Neural progenitor cell (in vitro differentiated cells): Measurements from ENCODE around the gene ADCY6. TPM values are rescaled to one million over a fixed set of nuclear protein-coding genes. Genes with fewer than 3 reads are reported as not detected.

Experiments used
- DNase-seq: peaks from one replicate; pipeline ENCODE4 v3.0.0-alpha.2; 2016; ENCODE audit warnings: low spot score
- H2AFZ ChIP-seq: fragments of 200-600 bp; sonication (generic); replicated peaks from 2 replicates; pipeline ENCODE4 v1.6.1; 2016; ENCODE audit warnings: antibody characterized with exemption
- H3F3A ChIP-seq: fragments of 200-600 bp; sonication (generic); 2 replicates; pipeline ENCODE4 v1.6.1; 2016; ENCODE audit warnings: antibody characterized with exemption, low read depth
- H3K27ac ChIP-seq: fragments of 200-600 bp; sonication (generic); 2 replicates; pipeline ENCODE4 v1.5.1; 2016; ENCODE audit warnings: mild to moderate bottlenecking
- H3K27me3 ChIP-seq: fragments of 200-600 bp; sonication (generic); 2 replicates; pipeline ENCODE4 v1.6.1; 2016; ENCODE audit warnings: mild to moderate bottlenecking, moderate library complexity
- H3K36me3 ChIP-seq: fragments of 200-600 bp; sonication (generic); 2 replicates; pipeline ENCODE4 v1.5.1; 2016
- H3K4me1 ChIP-seq: fragments of 200-600 bp; sonication (generic); 2 replicates; pipeline ENCODE4 v1.6.1; 2016; ENCODE audit warnings: mixed run types
- H3K4me2 ChIP-seq: fragments of 200-600 bp; sonication (generic); 2 replicates; pipeline ENCODE4 v1.6.1; 2016
- H3K4me3 ChIP-seq: fragments of 200-600 bp; sonication (generic); 2 replicates; pipeline ENCODE4 v1.5.1; 2016
- H3K79me2 ChIP-seq: fragments of 200-600 bp; sonication (generic); 2 replicates; pipeline ENCODE4 v1.6.1; 2016; ENCODE audit warnings: low read depth
- H3K9ac ChIP-seq: fragments of 200-600 bp; sonication (generic); 2 replicates; pipeline ENCODE4 v1.6.1; 2016
- H3K9me3 ChIP-seq: fragments of 200-600 bp; sonication (generic); 2 replicates; pipeline ENCODE4 v1.5.1; 2016; ENCODE audit warnings: low read depth
- H4K20me1 ChIP-seq: fragments of 200-600 bp; sonication (generic); 2 replicates; pipeline ENCODE4 v1.6.1; 2016; ENCODE audit warnings: low read depth
- H3K27ac Mint-ChIP-seq: 3 replicates; pipeline ENCODE4 v1.8.0; 2021; ENCODE audit warnings: mixed read lengths
- H3K27me3 Mint-ChIP-seq: 2 replicates; pipeline ENCODE4 v1.8.0; 2022; ENCODE audit warnings: low read depth, mild to moderate bottlenecking, inconsistent platforms, moderate library complexity, mixed read lengths; ENCODE audit not compliant: insufficient read depth
- H3K36me3 Mint-ChIP-seq: 3 replicates; pipeline ENCODE4 v1.8.0; 2021; ENCODE audit warnings: mixed read lengths
- H3K4me1 Mint-ChIP-seq: 3 replicates; pipeline ENCODE4 v1.8.0; 2021; ENCODE audit warnings: mixed read lengths
- H3K4me3 Mint-ChIP-seq: 3 replicates; pipeline ENCODE4 v1.8.0; 2021; ENCODE audit warnings: mild to moderate bottlenecking, moderate library complexity, mixed read lengths
- H3K9me3 Mint-ChIP-seq: 3 replicates; pipeline ENCODE4 v1.8.0; 2020; ENCODE audit warnings: mixed read lengths
- CTCF ChIP-seq: fragments of 200-600 bp; sonication (generic); IDR thresholded peaks from 2 replicates; pipeline ENCODE4 v1.5.1; 2017; ENCODE audit warnings: antibody characterized with exemption, mild to moderate bottlenecking
- EZH2 ChIP-seq: fragments of 200-600 bp; sonication (generic); IDR thresholded peaks from 2 replicates; pipeline ENCODE4 v1.6.1; 2017; ENCODE audit warnings: antibody characterized with exemption, mild to moderate bottlenecking, moderate library complexity
- EZH2phosphoT487 ChIP-seq: fragments of 200-600 bp; sonication (generic); IDR thresholded peaks from 2 replicates; pipeline ENCODE4 v1.6.1; 2017; ENCODE audit warnings: antibody characterized with exemption
- total RNA-seq: library from RNA; depleted of rRNA; stranded (reverse); fragments of >200 nt; gene quantifications from 2 replicates; pipeline ENCODE4 v1.2.3, GENCODE V29; 2015; ENCODE audit warnings: low replicate concordance

Gene ADCY6
- total RNA-seq, 1 donor from 2014 or later: 22.4 TPM

- H3K27me3 ChIP-seq: peaks cover 8% of the 10 kb centered on the region
- no peak overlapping the region for H3K9ac ChIP-seq
- no peak overlapping the region for H2AFZ ChIP-seq
- peaks cover 7% of the 10 kb centered on the region for H3K27me3 Mint-ChIP-seq
- no peak overlapping the region for H3K27ac ChIP-seq
- no peaks in the 10 kb centered on the region for H3K9me3 ChIP-seq
- TF ChIP-seq EZH2phosphoT487 (no peak), EZH2 (no peak), CTCF (no peak)
- H3K4me1 Mint-ChIP-seq: peaks cover 20% of the 10 kb centered on the region
- H3K4me2 ChIP-seq: no peak overlapping the region
- H3K4me1 ChIP-seq: peaks cover 17% of the 10 kb centered on the region
- H3F3A ChIP-seq: peaks cover 16% of the 10 kb centered on the region
- H3K4me3 ChIP-seq: no peak overlapping the region
- H3K9me3 Mint-ChIP-seq: no peaks in the 10 kb centered on the region
- peak overlapping the region; percentile 9 for H3K4me3 Mint-ChIP-seq
- H4K20me1 ChIP-seq: peaks cover 14% of the 10 kb centered on the region
- H3K79me2 ChIP-seq: peaks cover 12% of the 10 kb centered on the region
- H3K36me3 Mint-ChIP-seq: peaks cover 25% of the 10 kb centered on the region
- no peak for DNase-seq
- H3K27ac Mint-ChIP-seq: no peak overlapping the region
- H3K36me3 ChIP-seq: no peaks in the 10 kb centered on the region
These were observed 33.2 kb upstream of the ADCY6 start for GRCh38 chr12:48822139-48822538.

- Histone ChIP-seq H3K36me3 (no peaks in the 10 kb centered on the region), H3K27ac (no peak overlapping the region), H3K79me2 (peaks cover 12% of the 10 kb centered on the region), H3K4me3 (peak overlapping the region; percentile 87), H3K27me3 (peaks cover 20% of the 10 kb centered on the region), H4K20me1 (peaks cover 21% of the 10 kb centered on the region), H3F3A (peaks cover 33% of the 10 kb centered on the region), H3K9me3 (no peaks in the 10 kb centered on the region), H3K9ac (no peak overlapping the region), H3K4me1 (peaks cover 31% of the 10 kb centered on the region), H2AFZ (no peak overlapping the region), H3K4me2 (peak overlapping the region; percentile 89)
- H3K27me3 Mint-ChIP-seq: peaks cover 5% of the 10 kb centered on the region
- H3K4me3 Mint-ChIP-seq: peak overlapping the region; percentile 92
- H3K9me3 Mint-ChIP-seq: no peaks in the 10 kb centered on the region
- TF ChIP-seq EZH2phosphoT487: no peak
- TF ChIP-seq EZH2: no peak
- TF ChIP-seq CTCF: no peak
- H3K36me3 Mint-ChIP-seq: peaks cover 11% of the 10 kb centered on the region
- peaks cover 35% of the 10 kb centered on the region for H3K4me1 Mint-ChIP-seq
- H3K27ac Mint-ChIP-seq: no peak overlapping the region
- no peak for DNase-seq
These were observed 31.3 kb upstream of the ADCY6 start for GRCh38 chr12:48819986-48820725.

DNA sequence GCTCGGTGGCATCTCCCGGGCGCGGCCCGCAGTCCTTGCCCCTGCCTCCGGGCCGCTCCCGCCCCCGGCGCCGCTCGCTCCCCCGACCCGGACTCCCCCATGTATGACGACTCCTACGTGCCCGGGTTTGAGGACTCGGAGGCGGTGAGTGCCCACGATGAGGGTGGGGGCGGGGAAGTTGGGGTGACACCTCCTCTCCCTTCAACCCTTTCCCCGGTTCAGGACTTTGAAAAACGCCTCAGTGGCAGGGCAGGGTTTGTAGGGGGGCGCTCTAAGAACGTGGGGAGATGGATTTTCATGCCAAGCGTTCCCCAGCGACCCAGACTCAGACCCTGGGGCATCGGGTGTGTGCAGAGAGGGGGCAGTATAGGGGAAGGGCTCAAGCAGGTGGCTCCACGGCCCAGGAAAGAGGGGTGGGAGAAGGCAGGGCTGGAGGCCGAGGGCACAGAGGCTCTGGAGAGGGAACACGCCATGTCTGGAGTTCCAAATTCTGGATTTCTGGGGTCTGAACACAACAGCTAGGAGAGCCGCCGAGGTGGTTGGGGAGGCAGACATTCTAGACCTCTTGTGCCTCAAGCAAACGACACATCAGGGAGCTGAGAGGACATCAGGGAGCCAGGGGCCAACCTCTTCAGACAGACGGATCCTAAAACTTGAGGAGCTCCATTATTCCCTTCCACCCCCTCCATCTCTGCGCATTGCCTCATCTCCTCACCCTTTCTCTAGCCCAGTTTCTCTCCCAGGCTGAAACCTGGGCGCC lies 30.1 kb upstream of the ADCY6 start:
- Histone ChIP-seq H2AFZ (peak overlapping the region; percentile 88), H4K20me1 (peaks cover 21% of the 10 kb centered on the region), H3K9ac (peak overlapping the region; percentile 11), H3F3A (peaks cover 38% of the 10 kb centered on the region), H3K4me1 (peaks cover 31% of the 10 kb centered on the region), H3K27ac (no peak overlapping the region), H3K9me3 (no peaks in the 10 kb centered on the region), H3K79me2 (peaks cover 12% of the 10 kb centered on the region), H3K4me3 (peak overlapping the region; percentile 87), H3K27me3 (peaks cover 20% of the 10 kb centered on the region), H3K4me2 (peak overlapping the region; percentile 89), H3K36me3 (no peaks in the 10 kb centered on the region)
- Mint-ChIP-seq H3K4me1 (peaks cover 36% of the 10 kb centered on the region), H3K36me3 (peaks cover 6% of the 10 kb centered on the region), H3K27ac (peak overlapping the region; percentile 46), H3K27me3 (peaks cover 5% of the 10 kb centered on the region), H3K9me3 (no peaks in the 10 kb centered on the region), H3K4me3 (peak overlapping the region; percentile 92)
- TF ChIP-seq CTCF: peak; percentile 50
- TF ChIP-seq EZH2: no peak
- no peak for TF ChIP-seq EZH2phosphoT487
- DNase-seq: peak; percentile 63
